ENCODE results near the gene CLEC1A.
"Not testable (repeated sequence)": the region's sequence is repeated elsewhere in the genome, so short reads cannot be mapped to it uniquely, and the experiment has no call there.

CLEC1A gene

GRCh38 chr12:10042167-10042566 is 56.6 kb downstream of the CLEC1A start:
- no peak for DNase-seq (ENCODE audit: low read depth)

DNA sequence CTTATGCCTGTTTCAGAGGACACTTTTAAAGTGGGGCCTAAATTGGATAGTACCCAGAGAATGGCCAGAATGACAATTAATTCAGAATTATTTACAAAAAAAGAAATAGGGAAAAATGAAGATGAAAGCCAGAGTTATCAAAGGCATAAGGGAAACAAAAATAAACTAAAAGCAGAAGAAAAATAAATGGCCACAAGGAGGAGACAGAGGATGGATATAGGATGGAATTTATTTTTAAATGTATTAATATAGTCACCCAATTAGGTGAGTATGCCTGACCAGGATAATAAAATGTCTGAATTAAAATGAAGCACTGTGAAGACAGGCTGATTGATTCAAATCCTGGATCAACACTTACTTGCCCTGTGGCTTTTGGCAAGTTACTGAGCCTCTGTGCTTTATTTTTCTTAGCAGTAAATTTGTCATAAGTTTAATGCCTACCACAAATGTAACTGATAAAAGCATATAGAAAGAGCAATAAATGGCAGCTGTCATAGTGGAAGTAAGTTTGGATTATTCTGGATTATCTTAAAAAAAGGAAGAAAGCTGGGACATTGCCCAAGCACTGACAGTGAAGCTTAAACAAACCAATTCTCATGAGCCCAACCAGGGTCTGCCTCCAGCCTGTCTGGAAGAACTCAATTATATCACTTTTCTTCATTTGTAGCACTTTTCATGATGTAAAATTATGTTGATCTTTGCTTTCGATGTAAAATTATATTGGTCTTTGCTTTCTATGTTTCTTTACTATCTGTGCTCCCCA is 64.8 kb downstream of the CLEC1A start:
- DNase-seq (ENCODE audit: low read depth), result no peak

DNA sequence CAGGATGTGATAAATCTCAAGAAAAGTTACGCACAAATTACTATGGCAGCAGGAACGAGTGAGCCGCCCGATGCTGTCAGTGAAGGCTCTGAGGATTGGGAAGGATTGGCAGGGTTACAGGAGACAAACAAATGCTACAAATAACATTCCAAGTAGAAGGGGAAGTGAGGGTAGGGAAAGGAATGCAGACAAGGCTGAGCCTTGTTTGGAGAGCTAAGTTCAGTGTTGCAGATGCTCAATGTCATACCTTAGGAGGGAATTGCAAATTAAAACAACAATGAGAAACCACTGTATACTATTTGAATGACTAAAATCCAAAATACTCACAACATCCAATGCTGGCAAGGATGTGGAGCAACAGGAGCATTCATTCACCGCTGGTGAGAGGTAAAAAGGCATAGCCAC is 67.0 kb downstream of the CLEC1A start:
- DNase-seq (ENCODE audit: low read depth), result no peak

DNA sequence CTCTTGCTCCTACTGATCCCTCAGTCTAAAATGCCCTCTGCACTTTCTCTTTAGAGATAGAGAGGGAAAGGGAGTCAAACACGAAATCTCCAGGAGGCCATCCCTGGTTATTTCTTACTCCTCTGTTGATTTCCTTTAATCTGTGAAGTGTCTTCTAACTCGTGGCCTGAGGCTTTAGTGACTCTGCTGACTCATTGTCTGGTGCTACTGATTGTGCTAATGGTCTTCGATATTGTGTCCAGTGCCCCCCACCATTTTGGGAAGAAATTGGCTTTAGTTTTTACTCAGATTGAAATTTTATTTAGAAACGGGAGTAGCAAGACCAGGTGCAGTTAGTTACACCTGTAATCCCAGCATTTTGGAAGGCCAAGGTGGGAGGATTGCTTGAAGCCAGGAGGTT is 67.5 kb downstream of the CLEC1A start:
- no peak for DNase-seq (ENCODE audit: low read depth)

DNA sequence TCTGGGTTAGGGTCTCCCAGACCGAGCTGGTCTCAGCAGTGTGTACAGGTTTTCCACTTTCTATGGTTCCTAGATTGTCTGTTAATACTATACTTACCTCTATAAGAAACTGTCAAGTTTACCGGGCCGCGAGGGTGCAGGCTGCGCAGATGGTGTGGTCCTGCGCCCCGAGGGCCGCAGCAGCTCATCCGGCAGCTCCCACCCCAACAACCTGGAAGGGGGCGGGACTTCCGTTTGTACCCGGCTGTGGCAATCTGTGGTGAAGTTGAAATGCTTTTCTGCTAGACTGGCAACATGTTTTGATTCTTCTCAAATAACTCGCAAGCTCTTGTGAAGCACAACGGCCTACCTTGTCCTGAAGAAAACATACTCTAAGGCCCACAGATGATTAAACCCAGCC is 68.3 kb downstream of the CLEC1A start, which contains the start of gene CLEC9A:
TSS of gene CLEC9A (plus strand) at position 237 of the 400 bp plus-strand sequence. CDS start 22,006 bp downstream, outside the sequence.
- DNase-seq (ENCODE audit: low read depth), result no peak

GRCh38 chr12:10027721-10028120 is 71.1 kb downstream of the CLEC1A start:
- no peak for DNase-seq (ENCODE audit: low read depth)

DNA sequence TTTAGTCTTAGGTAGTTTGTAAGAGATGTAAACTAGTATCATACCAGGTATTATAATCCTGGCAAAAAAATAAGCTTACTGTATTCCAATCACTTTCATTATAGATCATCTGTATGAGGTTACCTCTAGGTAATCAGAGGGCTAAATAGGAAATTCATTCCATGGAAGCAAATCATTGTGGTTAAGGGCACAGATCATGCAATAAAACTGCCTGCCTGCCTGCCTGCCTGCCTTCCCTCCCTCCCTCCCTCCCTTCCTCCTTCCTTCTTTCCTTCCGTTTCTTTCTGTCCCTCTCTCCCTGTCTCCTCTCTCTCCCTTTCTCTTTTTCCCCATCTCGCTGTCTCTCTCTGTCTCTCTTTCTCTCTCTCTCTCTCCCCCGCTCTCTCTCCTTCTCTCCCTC is 71.5 kb downstream of the CLEC1A start:
- no peak for DNase-seq (ENCODE audit: low read depth)

- not testable (repeated sequence) for DNase-seq (ENCODE audit: low read depth)
Measured at GRCh38 chr12:10026666-10027065, 72.1 kb downstream of the CLEC1A start.

- no peak for DNase-seq (ENCODE audit: low read depth)
Measured at GRCh38 chr12:10025236-10025635, 73.5 kb downstream of the CLEC1A start.

DNA sequence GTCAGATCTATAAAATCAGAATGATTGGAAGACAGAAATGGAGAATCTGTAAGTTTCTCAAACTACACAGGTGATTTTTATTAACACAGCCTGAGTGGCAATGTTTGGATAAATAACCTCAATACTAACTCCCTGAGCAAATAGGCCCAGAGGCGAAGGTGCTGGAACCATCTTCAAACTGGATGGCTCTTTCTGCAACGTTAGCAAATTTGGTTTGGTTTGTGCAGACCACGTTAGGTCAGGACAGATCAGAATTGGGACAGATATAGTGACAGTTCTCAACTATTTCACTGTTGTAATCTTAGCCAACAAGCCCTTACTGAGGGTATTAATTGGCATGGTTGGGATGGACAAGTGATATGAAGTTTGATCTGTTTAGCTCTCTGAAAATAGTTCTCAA is 77.4 kb downstream of the CLEC1A start:
- no peak for DNase-seq (ENCODE audit: low read depth)

Measured in activated T-cell treated with anti-CD3 and anti-CD28 coated beads for 48 hours (primary cell).